ENCODE data around the gene LMOD2.

LMOD2 gene

GRCh38 chr7:123643495-123644441, 11.9 kb upstream of the LMOD2 start:
- H3K9me3 ChIP-seq (ENCODE audit: control insufficient read depth, low read length): no peaks in the 10 kb centered on the region
- H2AFZ ChIP-seq: peak overlapping the region; percentile 65
- H3K27ac ChIP-seq: peak overlapping the region; percentile 87
- H3K27me3 ChIP-seq (ENCODE audit: control insufficient read depth, insufficient read depth, low read length): no peaks in the 10 kb centered on the region
- H3K79me2 ChIP-seq: no peaks in the 10 kb centered on the region
- peaks cover 35% of the 10 kb centered on the region for H3K4me1 ChIP-seq
- TF ChIP-seq, protein P1, sequence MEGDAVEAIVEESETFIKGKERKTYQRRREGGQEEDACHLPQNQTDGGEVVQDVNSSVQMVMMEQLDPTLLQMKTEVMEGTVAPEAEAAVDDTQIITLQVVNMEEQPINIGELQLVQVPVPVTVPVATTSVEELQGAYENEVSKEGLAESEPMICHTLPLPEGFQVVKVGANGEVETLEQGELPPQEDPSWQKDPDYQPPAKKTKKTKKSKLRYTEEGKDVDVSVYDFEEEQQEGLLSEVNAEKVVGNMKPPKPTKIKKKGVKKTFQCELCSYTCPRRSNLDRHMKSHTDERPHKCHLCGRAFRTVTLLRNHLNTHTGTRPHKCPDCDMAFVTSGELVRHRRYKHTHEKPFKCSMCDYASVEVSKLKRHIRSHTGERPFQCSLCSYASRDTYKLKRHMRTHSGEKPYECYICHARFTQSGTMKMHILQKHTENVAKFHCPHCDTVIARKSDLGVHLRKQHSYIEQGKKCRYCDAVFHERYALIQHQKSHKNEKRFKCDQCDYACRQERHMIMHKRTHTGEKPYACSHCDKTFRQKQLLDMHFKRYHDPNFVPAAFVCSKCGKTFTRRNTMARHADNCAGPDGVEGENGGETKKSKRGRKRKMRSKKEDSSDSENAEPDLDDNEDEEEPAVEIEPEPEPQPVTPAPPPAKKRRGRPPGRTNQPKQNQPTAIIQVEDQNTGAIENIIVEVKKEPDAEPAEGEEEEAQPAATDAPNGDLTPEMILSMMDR (IDR thresholded peaks at IDR 0.05): no peak
- H3K9ac ChIP-seq: no peak overlapping the region
- H3K36me3 ChIP-seq (ENCODE audit: control insufficient read depth, insufficient read depth, low read length): no peaks in the 10 kb centered on the region
- no peak overlapping the region for H3K4me3 ChIP-seq (ENCODE audit: low read depth, low read length)
- peak overlapping the region; percentile 36 for H3K4me2 ChIP-seq (ENCODE audit: low read length)

GRCh38 chr7:123645516-123645915, 10.2 kb upstream of the LMOD2 start:
- H3K27ac ChIP-seq: peak overlapping the region; percentile 87
- no peaks in the 10 kb centered on the region for H3K27me3 ChIP-seq (ENCODE audit: control insufficient read depth, insufficient read depth, low read length)
- H3K79me2 ChIP-seq: no peaks in the 10 kb centered on the region
- peak overlapping the region; percentile 77 for H2AFZ ChIP-seq
- H3K36me3 ChIP-seq (ENCODE audit: control insufficient read depth, insufficient read depth, low read length): no peaks in the 10 kb centered on the region
- H3K9me3 ChIP-seq (ENCODE audit: control insufficient read depth, low read length): no peaks in the 10 kb centered on the region
- TF ChIP-seq, protein P1 (IDR thresholded peaks at IDR 0.05): no peak
- H3K4me3 ChIP-seq (ENCODE audit: low read depth, low read length): no peak overlapping the region
- no peak overlapping the region for H3K9ac ChIP-seq
- H3K4me1 ChIP-seq: peaks cover 37% of the 10 kb centered on the region
- H3K4me2 ChIP-seq (ENCODE audit: low read length): no peak overlapping the region

GRCh38 chr7:123647106-123647730, 8.4 kb upstream of the LMOD2 start:
- no peaks in the 10 kb centered on the region for H3K36me3 ChIP-seq (ENCODE audit: control insufficient read depth, insufficient read depth, low read length)
- H2AFZ ChIP-seq: peak overlapping the region; percentile 67
- no peak overlapping the region for H3K9ac ChIP-seq
- TF ChIP-seq, protein P1 (IDR thresholded peaks at IDR 0.05): no peak
- no peak overlapping the region for H3K4me2 ChIP-seq (ENCODE audit: low read length)
- H3K79me2 ChIP-seq: no peaks in the 10 kb centered on the region
- H3K27me3 ChIP-seq (ENCODE audit: control insufficient read depth, insufficient read depth, low read length): no peaks in the 10 kb centered on the region
- H3K4me1 ChIP-seq: peaks cover 38% of the 10 kb centered on the region
- peak overlapping the region; percentile 36 for H3K27ac ChIP-seq
- no peaks in the 10 kb centered on the region for H3K9me3 ChIP-seq (ENCODE audit: control insufficient read depth, low read length)
- no peak overlapping the region for H3K4me3 ChIP-seq (ENCODE audit: low read depth, low read length)

GRCh38 chr7:123649964-123650363, 5.7 kb upstream of the LMOD2 start:
- Histone ChIP-seq H3K79me2 (no peaks in the 10 kb centered on the region), H3K9me3 (ENCODE audit: control insufficient read depth, low read length) (no peaks in the 10 kb centered on the region), H3K9ac (no peak overlapping the region), H3K27ac (peak overlapping the region; percentile 37), H2AFZ (peak overlapping the region; percentile 78), H3K4me3 (ENCODE audit: low read depth, low read length) (no peak overlapping the region), H3K27me3 (ENCODE audit: control insufficient read depth, insufficient read depth, low read length) (no peaks in the 10 kb centered on the region), H3K4me2 (ENCODE audit: low read length) (no peak overlapping the region), H3K4me1 (peaks cover 23% of the 10 kb centered on the region), H3K36me3 (ENCODE audit: control insufficient read depth, insufficient read depth, low read length) (no peaks in the 10 kb centered on the region)
- TF ChIP-seq, protein P1 (IDR thresholded peaks at IDR 0.05): no peak

Measured in parathyroid adenoma (tissue), 2 donors.